NCI-H460 (cell line): ENCODE results near the gene CHAT. TPM values are rescaled to one million over a fixed set of nuclear protein-coding genes. Genes with fewer than 3 reads are reported as not detected.

Experiments
- DNase-seq: peaks from one replicate; pipeline ENCODE4 v3.0.0-alpha.2; 2016; ENCODE audit warnings: low read depth; ENCODE audit errors: extremely low read depth
- total RNA-seq: library from RNA; depleted of rRNA; stranded (reverse); fragments of >200 nt; shearing (Covaris generic); gene quantifications from 2 replicates; pipeline ENCODE4 v1.2.3, GENCODE V29; 2014

Gene CHAT
- total RNA-seq, 1 experiment from 2014 or later = not detected

- no peak for DNase-seq
Measured at GRCh38 chr10:49627644-49628247, 13.9 kb downstream of the CHAT start.

DNA sequence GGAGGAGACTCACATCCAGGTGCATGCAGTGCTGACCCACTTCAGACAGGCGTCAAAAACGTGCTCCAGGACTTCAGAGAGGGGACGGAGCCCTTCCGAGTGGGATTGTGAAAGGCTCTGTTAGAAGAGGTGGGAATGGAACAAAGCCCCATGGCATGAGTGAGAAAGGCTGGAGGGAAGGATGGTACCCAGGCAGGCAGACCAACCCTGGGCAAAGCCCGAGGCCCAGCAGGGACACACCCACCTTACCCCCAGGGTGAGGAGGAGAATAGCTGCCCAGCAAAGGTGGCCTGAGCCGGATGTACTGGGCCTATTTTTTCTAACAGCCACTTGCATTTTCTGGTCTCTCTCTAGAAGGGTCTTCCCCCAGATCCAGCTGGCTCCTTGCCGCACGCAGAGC is 14.8 kb downstream of the CHAT start:
- no peak for DNase-seq

DNA sequence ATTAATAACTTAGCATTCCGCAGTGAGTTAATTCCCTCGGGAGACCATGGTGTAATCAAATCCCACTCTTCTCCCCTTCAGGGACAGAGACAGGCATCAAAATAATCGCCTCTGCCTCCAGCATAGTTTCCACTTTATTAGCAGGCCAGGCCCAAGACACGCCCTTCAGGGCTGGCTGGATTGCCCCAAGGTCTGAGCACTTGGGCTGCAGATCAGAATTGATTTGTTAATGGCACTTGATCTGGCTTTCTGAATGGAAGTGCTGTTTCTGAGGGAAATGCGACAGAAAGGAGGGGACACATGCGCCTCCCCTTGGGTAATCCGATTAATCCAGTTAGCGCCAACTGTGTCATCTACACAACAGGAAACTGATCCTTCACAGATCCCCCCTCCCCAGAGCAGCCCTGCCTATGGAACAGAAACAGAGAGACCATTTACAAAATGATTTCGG is 15.6 kb downstream of the CHAT start:
- DNase-seq = no peak

DNA sequence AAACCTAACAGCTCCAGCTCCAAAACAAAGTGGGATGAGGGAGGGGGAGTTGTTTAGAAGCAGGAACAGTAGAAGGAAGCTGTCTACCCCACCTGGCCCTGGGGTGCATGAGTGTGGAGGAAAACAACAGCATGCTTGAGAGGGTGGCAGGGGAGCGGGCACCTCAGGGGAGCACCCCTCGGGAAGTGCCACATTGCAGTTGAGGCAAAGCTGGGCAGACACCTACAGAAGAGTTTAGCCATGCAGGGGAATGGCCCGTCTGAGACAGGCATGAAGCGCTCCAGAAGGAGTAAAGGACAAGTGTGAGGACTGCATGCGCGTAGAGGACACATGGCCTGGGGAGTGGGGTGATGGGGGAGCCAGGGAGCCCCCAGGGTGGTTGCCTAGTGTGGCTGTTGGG is 18.1 kb downstream of the CHAT start:
- no peak for DNase-seq

DNA sequence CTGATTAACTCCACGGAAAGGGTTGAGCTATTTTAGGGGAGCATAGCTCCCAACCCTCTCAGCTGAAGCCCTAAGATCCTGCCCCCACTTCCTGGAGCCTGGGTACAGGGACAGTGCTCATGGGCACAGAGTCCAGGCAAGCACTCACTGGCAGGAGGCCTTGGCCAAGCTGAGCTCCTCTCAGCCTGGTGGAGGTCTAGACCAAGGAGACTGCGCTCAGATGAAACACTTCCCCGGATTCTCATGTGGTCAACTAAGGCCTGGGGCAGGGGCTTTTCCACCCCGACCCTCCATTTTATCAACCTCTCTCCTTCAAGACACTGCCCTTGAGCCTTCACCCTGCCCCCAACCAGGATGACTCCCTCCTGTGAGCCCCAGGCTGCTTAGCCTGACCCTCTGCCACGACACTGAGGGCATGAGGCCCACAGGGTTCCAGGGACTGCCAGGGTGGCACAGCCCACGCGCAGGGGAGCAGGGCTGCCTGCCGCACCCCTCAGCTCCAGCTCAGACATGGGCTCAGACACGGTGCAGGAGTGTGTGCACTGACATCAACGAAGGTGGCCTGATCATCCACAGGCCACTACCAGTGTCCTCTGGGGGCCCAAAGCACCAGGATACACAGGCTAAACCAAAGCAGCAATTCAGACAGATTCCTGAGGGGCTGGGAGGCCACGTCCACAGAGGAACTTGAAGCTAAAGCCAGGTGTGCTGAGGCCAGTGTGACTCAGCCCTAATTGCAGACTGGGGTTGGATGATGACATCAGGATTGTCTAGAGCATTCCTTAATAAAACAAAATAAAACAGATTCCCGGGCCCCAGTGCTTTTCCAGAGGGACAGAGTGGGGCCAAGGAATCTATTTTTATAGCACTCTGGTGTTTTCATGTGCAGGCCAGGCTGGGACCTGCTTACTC is 18.8 kb downstream of the CHAT start:
- DNase-seq = no peak

- no peak for DNase-seq
Measured at GRCh38 chr10:49633327-49634068, 19.7 kb downstream of the CHAT start.

DNA sequence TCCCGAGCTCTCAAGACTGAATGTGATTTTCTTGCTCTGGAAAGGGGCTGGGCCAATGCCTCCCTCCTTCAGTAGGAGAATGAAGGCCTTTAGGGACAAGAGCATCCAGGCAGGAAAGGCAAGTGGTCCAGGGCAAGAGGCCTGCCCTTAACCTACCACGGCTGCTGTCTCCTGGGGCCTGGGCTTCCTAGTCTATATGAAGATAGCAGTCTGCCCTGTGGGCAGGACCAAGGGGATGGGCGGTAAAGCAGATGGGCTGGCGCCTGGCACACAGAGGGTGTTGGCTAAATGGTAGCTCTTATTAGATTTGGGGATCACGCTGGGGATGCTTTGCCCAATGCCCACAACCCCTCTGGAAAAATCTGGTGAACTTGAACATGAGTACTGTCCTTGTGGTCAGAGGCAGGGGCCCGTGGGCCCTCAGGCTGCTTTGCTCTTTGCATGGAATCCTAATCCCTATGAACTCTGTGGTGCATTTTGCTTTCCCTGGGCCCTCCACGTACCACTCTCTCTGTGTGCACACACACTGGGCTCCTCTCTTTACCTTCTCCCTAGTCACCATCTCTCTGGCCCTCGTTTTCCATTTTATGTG is 20.3 kb downstream of the CHAT start:
- DNase-seq = no peak

DNA sequence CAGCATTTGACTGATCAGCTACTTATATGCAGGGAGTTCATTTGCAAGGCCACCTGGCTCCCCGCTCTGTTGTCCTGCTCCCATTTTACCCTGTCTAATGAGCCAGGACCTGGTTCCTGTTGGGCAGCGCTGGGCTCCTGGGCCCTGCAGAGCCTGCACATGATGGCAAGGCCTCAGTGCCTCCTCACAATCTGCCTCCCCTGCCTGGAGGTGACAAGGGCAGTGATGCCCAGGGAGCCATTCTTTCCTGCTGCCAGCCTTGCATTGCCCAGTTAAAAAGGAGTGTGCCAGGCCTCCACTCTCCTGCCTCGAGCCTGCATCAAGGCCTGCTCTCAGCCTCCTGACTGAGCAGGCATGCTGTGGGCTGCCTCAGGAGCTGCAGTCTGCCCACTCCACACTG is 28.5 kb downstream of the CHAT start:
- no peak for DNase-seq

DNA sequence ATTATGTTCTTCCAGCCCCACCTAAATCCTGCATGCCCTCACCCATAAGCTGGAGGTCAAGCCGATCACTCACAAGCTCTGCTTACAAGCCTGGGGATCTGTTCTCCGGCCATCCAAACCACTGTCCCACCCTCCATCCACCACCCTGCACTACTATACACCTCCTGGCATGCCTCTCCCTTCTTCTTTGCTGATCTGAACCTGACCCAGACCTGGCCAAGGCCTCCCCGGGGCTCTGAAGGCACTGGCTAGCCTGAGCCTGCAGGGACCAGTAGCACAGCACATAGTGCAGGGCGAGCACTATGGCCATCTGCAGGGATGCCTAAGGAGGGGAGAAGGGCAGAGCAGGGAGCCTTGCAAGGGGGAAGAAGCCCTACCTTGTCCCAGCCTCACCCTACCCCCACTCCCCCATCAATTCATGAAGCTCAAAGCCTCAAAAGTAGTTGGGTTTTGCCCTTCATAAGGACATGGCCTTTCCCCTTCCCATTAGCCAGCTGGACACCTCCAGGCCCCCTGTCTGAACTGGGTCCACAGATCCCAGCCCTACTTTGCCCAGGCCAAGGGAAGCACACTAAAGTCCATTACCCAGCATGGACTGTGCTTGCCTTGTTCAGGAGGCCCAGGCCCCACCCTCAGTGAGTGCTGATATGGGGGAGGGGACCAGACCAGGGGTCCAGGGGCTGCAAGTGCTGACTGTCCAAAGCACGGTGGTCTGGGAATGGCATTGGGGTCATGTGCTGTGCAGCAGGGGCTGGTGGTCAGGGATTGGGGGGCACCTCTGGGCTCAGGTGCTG is 29.6 kb downstream of the CHAT start:
- DNase-seq = no peak

GRCh38 chr10:49644035-49644646 is 30.3 kb downstream of the CHAT start:
- DNase-seq = no peak

DNA sequence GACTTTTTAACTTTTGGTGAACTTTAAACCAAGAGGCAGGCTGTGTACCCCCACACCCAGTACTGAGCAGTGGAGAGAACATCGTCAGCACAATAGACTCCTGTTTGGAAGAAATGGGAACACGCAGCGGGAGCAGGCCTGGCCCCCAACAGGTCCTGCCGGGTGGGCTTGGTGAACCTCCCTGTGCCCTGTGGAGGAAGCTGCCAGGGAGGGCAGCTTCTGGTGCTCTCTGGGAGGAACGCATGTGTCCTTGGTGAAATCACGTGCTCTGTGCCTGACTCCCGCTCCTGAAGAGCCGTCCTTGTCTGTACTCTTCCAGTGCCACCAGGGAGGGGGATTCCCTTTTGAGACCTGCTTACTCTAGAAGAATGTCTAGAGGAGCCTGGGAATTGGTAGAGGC is 31.6 kb downstream of the CHAT start:
- DNase-seq = no peak

DNA sequence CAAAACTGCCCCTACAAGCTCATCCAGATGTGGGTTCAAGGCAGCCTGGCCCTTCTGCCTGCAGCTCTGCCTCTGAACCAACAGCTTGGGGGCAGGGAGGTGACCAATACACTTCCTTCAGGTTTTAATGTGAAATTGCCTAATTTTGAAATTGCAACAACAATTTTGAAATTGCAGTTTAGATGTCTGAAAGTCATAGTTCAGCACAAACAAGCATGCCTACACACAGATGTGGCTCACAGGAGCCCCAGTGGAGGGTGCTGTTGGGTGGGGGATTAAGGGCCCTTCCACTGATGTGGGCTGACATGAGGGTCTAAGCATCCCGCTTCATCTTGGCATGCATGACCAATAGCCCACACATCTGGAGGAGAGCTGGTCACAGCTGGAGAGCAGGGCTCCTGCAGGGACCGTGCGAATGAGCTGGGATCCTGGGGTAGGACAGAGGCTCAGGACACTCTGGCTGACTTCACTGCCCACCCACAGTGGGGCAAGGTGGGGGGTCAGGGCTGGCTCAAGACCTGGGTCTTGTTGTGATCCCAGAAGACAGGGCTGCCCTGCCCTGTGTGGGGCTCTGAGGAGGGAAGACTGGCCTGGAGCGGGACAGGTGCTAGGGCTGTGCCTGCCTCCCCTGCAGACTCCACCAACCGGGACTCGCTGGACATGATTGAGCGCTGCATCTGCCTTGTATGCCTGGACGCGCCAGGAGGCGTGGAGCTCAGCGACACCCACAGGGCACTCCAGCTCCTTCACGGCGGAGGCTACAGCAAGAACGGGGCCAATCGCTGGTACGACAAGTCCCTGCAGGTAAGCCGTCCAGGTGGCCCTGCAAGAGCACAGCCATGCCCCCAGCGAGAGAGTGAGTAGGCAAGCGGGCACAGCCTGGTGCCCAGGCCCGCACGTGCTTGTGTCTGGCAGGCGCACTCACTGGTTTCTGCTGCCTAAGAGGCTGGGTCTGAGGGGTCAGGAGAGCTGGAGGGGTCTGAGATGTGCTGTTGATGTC is 32.3 kb downstream of the CHAT start:
- no peak for DNase-seq

GRCh38 chr10:49647554-49647953 is 33.7 kb downstream of the CHAT start:
- no peak for DNase-seq

DNA sequence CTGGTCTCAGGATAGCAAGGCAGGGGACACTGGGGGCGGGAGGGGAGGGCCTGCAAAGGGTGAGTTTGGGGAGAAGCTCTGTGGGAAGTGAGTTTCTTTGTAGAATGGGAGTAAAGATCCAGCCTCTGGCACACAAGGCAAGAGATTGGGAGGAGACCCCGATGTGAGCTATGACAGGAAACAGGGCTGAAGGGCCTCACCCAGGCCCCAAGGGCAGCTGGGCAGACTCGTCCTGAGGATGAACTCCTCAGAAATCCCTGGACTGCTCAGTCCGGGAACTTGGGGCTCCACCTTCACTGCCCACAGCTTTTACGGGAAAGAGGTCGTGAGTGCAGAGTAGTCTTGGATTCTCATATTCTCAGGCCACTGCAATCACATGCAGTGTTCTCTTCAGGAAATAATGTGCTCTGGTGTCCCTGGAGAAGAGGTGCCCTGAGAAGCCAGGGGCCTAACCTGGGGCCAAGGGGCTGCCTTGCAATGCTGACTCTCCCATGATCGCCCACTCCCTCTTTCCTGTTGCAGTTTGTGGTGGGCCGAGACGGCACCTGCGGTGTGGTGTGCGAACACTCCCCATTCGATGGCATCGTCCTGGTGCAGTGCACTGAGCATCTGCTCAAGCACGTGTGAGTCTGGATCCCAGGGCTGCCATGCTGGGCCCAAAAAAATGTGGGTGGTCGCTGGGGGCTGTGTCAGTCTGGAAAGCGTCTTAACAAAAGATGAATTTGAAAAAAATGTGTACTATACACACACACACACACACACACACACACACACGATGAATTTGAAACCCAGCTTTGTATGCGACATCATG is 34.4 kb downstream of the CHAT start:
- no peak for DNase-seq

DNA sequence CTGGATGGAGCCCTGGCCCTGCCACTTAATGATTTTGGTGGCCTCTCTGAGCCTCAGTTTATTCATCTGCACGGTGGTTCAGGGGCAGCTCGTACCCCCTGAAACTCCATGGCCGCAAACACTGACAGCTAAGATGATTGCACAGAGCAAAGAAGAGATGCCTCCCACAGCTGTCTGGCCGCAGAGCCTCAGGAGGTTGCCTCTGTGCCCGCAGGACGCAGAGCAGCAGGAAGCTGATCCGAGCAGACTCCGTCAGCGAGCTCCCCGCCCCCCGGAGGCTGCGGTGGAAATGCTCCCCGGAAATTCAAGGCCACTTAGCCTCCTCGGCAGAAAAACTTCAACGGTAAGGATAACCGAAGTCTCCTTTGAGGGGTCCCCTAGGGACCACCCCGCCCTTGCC is 35.5 kb downstream of the CHAT start:
- no peak for DNase-seq

DNA sequence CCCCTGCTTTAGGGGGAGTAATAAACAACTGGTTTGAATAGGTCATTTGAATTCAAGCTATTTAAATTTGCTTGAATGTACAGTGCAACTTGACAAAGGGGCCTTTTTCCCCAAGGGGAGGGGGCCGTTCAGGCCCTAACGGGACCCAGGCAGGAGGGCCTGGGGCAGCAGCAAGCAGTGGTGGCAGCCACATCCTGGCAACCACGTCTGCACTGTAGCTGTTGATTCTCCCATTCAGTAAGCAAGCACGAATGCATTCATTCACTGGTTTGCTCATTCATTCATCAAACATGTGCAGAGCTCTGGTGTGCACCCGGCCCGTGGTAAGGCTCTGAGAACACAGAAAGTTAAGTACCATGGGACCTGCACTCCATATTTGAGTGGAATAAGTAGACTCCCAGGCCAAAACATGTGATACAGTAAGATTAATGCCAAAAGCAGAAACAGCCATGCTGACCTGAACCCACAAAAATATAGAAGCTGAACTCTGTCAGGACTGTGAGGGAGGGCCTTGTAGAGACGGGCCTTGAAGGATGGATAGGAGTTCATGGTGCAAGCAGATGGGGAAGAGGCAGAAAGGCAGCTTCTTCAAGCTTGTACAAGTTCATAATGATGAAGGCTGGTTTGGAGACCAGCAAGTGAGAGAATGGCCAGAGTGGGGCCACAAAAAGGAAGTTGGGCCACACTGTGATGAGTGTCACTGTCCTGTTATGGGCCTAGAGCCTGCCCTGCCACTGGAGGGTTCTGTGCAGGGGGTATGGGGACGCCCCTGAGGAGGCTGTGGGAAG is 36.3 kb downstream of the CHAT start:
- no peak for DNase-seq

GRCh38 chr10:49650724-49651034 is 36.8 kb downstream of the CHAT start:
- no peak for DNase-seq
